Glutamatergic neuron (in vitro differentiated cells): ENCODE data around the gene CECR2. TPM values are rescaled to one million over a fixed set of nuclear protein-coding genes. Genes with fewer than 3 reads are reported as not detected.
A peak's percentile ranks its signal among the peaks of the same experiment; 100 is the strongest.

Source experiments
- DNase-seq: peaks from one replicate; pipeline ENCODE4 v3.0.0; 2022
- H3K27ac Mint-ChIP-seq: one replicate; pipeline ENCODE4 v1.8.0; 2020; ENCODE audit warnings: mild to moderate bottlenecking, mixed read lengths, inconsistent platforms; ENCODE audit not compliant: unreplicated experiment
- H3K27me3 Mint-ChIP-seq: one replicate; pipeline ENCODE4 v1.8.0; 2020; ENCODE audit warnings: mild to moderate bottlenecking, moderate library complexity, mixed read lengths, inconsistent platforms; ENCODE audit not compliant: unreplicated experiment
- H3K36me3 Mint-ChIP-seq: one replicate; pipeline ENCODE4 v1.8.0; 2020; ENCODE audit warnings: mild to moderate bottlenecking, mixed read lengths, inconsistent platforms; ENCODE audit not compliant: unreplicated experiment
- H3K4me1 Mint-ChIP-seq: one replicate; pipeline ENCODE4 v1.8.0; 2020; ENCODE audit warnings: mild to moderate bottlenecking, low read depth, mixed read lengths, inconsistent platforms; ENCODE audit not compliant: unreplicated experiment
- H3K4me3 Mint-ChIP-seq: one replicate; pipeline ENCODE4 v1.8.0; 2020; ENCODE audit warnings: mild to moderate bottlenecking, mixed read lengths, inconsistent platforms; ENCODE audit not compliant: unreplicated experiment
- H3K9me3 Mint-ChIP-seq: one replicate; pipeline ENCODE4 v1.8.0; 2020; ENCODE audit warnings: mild to moderate bottlenecking, moderate library complexity, mixed read lengths, inconsistent platforms; ENCODE audit not compliant: unreplicated experiment
- CTCF ChIP-seq: fragments of 200-600 bp; sonication (generic); IDR thresholded peaks from one replicate; pipeline ENCODE4 v1.5.0; 2021; ENCODE audit not compliant: partially characterized antibody, unreplicated experiment
- total RNA-seq: library from RNA; stranded (reverse); fragmentation: NEBNext Ultra II Directional; extraction: Animal tissue kit (Norgen Biotek cat#: 25700); gene quantifications from one replicate; pipeline ENCODE4 v1.2.1, GENCODE V29; 2021; ENCODE audit not compliant: unreplicated experiment

Gene CECR2
- total RNA-seq, 1 donor from 2014 or later = 178 TPM

DNA sequence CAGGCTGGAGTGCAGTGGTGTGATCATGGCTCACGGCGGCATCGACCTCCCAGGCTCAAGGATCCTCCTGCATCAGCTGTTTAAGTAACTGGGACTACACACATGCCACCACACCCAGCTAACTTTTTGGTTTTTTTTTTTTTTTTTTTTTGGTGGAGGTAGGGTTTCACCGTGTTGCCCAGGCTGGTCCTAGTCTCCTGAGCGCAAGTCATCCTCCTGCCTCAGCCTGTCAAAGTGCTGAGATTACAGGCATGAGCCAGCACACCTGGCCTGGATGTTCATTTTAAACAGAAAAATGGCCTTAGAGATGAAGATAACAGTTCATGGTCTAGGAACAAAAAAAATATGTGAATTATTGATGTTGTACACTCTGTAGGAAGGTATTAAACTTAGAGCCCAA, 180.4 kb downstream of the CECR2 start:
- TF ChIP-seq CTCF = no peak
- Mint-ChIP-seq H3K36me3 (peaks cover 5% of the 10 kb centered on the region), H3K4me3 (no peak overlapping the region), H3K9me3 (peaks cover 8% of the 10 kb centered on the region), H3K4me1 (peaks cover 2% of the 10 kb centered on the region), H3K27me3 (peaks cover 15% of the 10 kb centered on the region), H3K27ac (peak overlapping the region; percentile 52)
- DNase-seq = no peak

- TF ChIP-seq CTCF = no peak
Measured at GRCh38 chr22:17552737-17553136, 183.5 kb downstream of the CECR2 start.

GRCh38 chr22:17554814-17555213, 185.6 kb downstream of the CECR2 start:
- Mint-ChIP-seq H3K4me1 (peaks cover 4% of the 10 kb centered on the region), H3K27ac (peak overlapping the region; percentile 22), H3K9me3 (peaks cover 26% of the 10 kb centered on the region), H3K4me3 (no peak overlapping the region), H3K27me3 (peaks cover 15% of the 10 kb centered on the region), H3K36me3 (peaks cover 11% of the 10 kb centered on the region)
- DNase-seq = no peak
- TF ChIP-seq CTCF = no peak

More at GRCh38 chr22:17552737-17553136, 183.5 kb downstream of the CECR2 start:
- Mint-ChIP-seq H3K27me3 (peaks cover 15% of the 10 kb centered on the region), H3K27ac (peak overlapping the region; percentile 11), H3K9me3 (peaks cover 18% of the 10 kb centered on the region), H3K36me3 (peaks cover 5% of the 10 kb centered on the region), H3K4me3 (no peak overlapping the region), H3K4me1 (peaks cover 4% of the 10 kb centered on the region)
- DNase-seq = no peak

DNA sequence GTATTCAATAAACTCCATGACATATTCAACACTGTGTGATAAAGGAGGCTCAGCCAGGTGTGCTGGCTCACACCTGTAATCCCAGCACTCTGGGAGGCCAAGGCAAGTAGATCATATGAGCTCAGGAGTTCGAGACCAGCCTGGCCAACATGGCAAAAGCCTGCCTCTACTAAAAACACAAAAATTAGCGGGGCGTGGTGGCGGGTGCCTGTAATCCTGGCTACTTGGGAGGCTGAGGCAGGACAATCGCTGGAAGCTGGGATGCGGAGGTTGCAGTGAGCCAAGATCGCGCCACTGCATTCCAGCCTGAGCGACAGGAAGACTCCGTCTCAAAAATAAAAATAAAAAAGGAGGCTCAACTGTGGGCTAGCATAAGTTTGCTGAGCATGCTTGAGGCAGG, 189.9 kb downstream of the CECR2 start:
- H3K4me3 Mint-ChIP-seq = no peak overlapping the region
- peaks cover 11% of the 10 kb centered on the region for H3K36me3 Mint-ChIP-seq
- peaks cover 25% of the 10 kb centered on the region for H3K27me3 Mint-ChIP-seq
- TF ChIP-seq CTCF = no peak
- peaks cover 46% of the 10 kb centered on the region for H3K9me3 Mint-ChIP-seq
- peaks cover 21% of the 10 kb centered on the region for H3K4me1 Mint-ChIP-seq
- no peak for DNase-seq
- H3K27ac Mint-ChIP-seq = peak overlapping the region; percentile 48

- peak within 1 kb of the TSS; percentile 45 for H3K4me3 Mint-ChIP-seq
Measured at GRCh38 chr22:17562906-17563870, 193.9 kb downstream of the CECR2 start, which contains the start of gene SLC25A18. SLC25A18 (plus strand) TSS chr22:17563498; CDS start chr22:17579945, 16,447 bp downstream.

More at GRCh38 chr22:17562906-17563870, 193.9 kb downstream of the CECR2 start, which contains the start of gene SLC25A18:
- peaks cover 20% of the 10 kb centered on the region for H3K4me1 Mint-ChIP-seq
- peak; percentile 27 for TF ChIP-seq CTCF
- peaks cover 43% of the 10 kb centered on the region for H3K9me3 Mint-ChIP-seq
- H3K36me3 Mint-ChIP-seq = peaks cover 7% of the 10 kb centered on the region
- peaks cover 25% of the 10 kb centered on the region for H3K27me3 Mint-ChIP-seq
- peak within 1 kb of the TSS; percentile 89 for H3K27ac Mint-ChIP-seq
- DNase-seq = peak; percentile 40
